Measurements from ENCODE around the gene UBR7. TPM values are rescaled to one million over a fixed set of nuclear protein-coding genes. Genes with fewer than 3 reads are reported as not detected.

The UBR7 gene
- total RNA-seq, 4 donors from 2014 or later = 26.2 to 33.6 (median 29.9) TPM

- Histone ChIP-seq H3K9me3 (no peaks in the 10 kb centered on the region), H3K27me3 (no peaks in the 10 kb centered on the region), H3K36me3 (peaks cover 0 to 24% (median 14%) of the 10 kb centered on the region in 4 donors), H3K4me3 (no peak overlapping the region), H3K27ac (replicated peaks in 1 of 4) (no peak overlapping the region), H3K4me1 (peaks cover 0 to 8% (median 5%) of the 10 kb centered on the region in 4 donors)
- TF ChIP-seq POLR2A (IDR thresholded peaks at IDR 0.05; ENCODE audit: low read depth) = no peak
- no peak for TF ChIP-seq EP300 (IDR thresholded peaks at IDR 0.05)
- TF ChIP-seq POLR2AphosphoS5 (IDR thresholded peaks at IDR 0.05) = no peak
- TF ChIP-seq, protein P1, sequence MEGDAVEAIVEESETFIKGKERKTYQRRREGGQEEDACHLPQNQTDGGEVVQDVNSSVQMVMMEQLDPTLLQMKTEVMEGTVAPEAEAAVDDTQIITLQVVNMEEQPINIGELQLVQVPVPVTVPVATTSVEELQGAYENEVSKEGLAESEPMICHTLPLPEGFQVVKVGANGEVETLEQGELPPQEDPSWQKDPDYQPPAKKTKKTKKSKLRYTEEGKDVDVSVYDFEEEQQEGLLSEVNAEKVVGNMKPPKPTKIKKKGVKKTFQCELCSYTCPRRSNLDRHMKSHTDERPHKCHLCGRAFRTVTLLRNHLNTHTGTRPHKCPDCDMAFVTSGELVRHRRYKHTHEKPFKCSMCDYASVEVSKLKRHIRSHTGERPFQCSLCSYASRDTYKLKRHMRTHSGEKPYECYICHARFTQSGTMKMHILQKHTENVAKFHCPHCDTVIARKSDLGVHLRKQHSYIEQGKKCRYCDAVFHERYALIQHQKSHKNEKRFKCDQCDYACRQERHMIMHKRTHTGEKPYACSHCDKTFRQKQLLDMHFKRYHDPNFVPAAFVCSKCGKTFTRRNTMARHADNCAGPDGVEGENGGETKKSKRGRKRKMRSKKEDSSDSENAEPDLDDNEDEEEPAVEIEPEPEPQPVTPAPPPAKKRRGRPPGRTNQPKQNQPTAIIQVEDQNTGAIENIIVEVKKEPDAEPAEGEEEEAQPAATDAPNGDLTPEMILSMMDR (IDR thresholded peaks at IDR 0.05) = no peak
- DNase-seq (ENCODE audit: extremely low spot score) = no peak
- whole genome bisulfite sequencing = 73% methylated on average over 3 of the region's 3 CpGs
- intact Hi-C loops (cut with DNase I) = no loop called here
These were observed 60.2 kb downstream of the UBR7 start for GRCh38 chr14:93267149-93267711.

- DNase-seq (ENCODE audit: extremely low spot score) = no peak
- intact Hi-C loops (cut with DNase I) = no loop called here
- H3K4me1 ChIP-seq = peaks cover 0 to 8% (median 5%) of the 10 kb centered on the region in 4 donors
- WGBS = 100% methylated on average over 1 of the region's 1 CpG
- no peak overlapping the region for H3K4me3 ChIP-seq
- peaks cover 0 to 14% (median 5%) of the 10 kb centered on the region in 4 donors for H3K36me3 ChIP-seq
- no peak overlapping the region for H3K27ac ChIP-seq (replicated peaks in 1 of 4)
- H3K27me3 ChIP-seq = no peaks in the 10 kb centered on the region
- TF ChIP-seq, protein P1 (IDR thresholded peaks at IDR 0.05) = no peak
- no peak for TF ChIP-seq POLR2AphosphoS5 (IDR thresholded peaks at IDR 0.05)
- no peak for TF ChIP-seq EP300 (IDR thresholded peaks at IDR 0.05)
- TF ChIP-seq POLR2A (IDR thresholded peaks at IDR 0.05; ENCODE audit: low read depth) = no peak
- H3K9me3 ChIP-seq = no peaks in the 10 kb centered on the region
These were observed 61.4 kb downstream of the UBR7 start for GRCh38 chr14:93268406-93268805.

- Histone ChIP-seq H3K4me1 (peaks cover 0 to 8% (median 5%) of the 10 kb centered on the region in 4 donors), H3K27ac (replicated peaks in 1 of 4) (no peak overlapping the region), H3K9me3 (no peaks in the 10 kb centered on the region), H3K36me3 (peaks cover 0 to 20% (median 5%) of the 10 kb centered on the region in 4 donors), H3K27me3 (no peaks in the 10 kb centered on the region), H3K4me3 (no peak overlapping the region)
- whole genome bisulfite sequencing = 77% methylated on average over 10 of the region's 10 CpGs
- TF ChIP-seq POLR2A (IDR thresholded peaks at IDR 0.05; ENCODE audit: low read depth) = no peak
- intact Hi-C loops (cut with DNase I) = no loop called here
- DNase-seq (ENCODE audit: extremely low spot score) = no peak
These were observed 62.4 kb downstream of the UBR7 start for GRCh38 chr14:93269341-93270068.

GRCh38 chr14:93271111-93271510 lies 64.1 kb downstream of the UBR7 start:
- peaks cover 0 to 20% (median 5%) of the 10 kb centered on the region in 4 donors for H3K36me3 ChIP-seq
- intact Hi-C loops (cut with DNase I) = no loop called here
- peaks cover 0 to 8% (median 5%) of the 10 kb centered on the region in 4 donors for H3K4me1 ChIP-seq
- WGBS = 68% methylated on average over 6 of the region's 6 CpGs
- no peak overlapping the region for H3K27ac ChIP-seq (replicated peaks in 1 of 4)
- no peak for TF ChIP-seq EP300 (IDR thresholded peaks at IDR 0.05)
- TF ChIP-seq, protein P1 (IDR thresholded peaks at IDR 0.05) = no peak
- no peak for TF ChIP-seq POLR2A (IDR thresholded peaks at IDR 0.05; ENCODE audit: low read depth)
- TF ChIP-seq POLR2AphosphoS5 (IDR thresholded peaks at IDR 0.05) = no peak
- no peaks in the 10 kb centered on the region for H3K9me3 ChIP-seq
- H3K27me3 ChIP-seq = no peaks in the 10 kb centered on the region
- no peak overlapping the region for H3K4me3 ChIP-seq
- DNase-seq (ENCODE audit: extremely low spot score) = no peak

DNA sequence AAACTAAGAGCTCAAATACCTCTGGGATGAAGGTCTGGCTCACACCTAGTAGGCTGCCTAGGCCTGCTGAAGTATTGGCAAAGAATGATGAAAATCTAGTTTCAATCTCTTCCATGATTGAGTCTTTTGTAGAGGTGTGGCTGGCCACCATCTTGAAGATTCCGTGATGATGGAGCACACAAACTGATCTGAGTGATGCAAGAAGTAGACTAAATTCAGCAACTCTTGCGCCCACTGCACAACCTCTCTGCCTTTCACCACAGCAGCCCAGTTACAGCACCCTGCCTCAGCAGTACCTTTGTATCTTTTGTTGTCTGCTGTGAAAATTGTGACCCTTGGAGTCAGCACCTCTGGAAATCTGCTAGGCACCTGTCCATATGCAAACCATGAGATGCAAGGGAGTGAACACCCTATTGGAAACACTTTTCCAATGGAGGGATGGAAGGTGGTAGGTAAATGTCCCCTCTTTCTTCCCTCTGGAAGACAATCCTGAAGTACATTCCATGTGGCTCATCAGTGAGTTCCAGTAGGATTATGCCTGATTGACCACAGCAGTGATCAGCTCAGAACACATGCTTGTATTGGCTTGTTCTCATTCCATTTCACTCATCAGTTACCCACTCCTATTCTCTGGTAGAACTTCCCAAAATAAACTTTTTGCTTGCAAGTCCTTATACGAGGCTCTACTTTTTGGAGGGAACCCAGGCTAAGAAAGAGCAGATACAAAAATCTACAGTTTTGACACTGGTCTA lies 67.2 kb downstream of the UBR7 start:
- peaks cover 0 to 8% (median 5%) of the 10 kb centered on the region in 4 donors for H3K4me1 ChIP-seq
- H3K27me3 ChIP-seq = no peaks in the 10 kb centered on the region
- H3K27ac ChIP-seq (replicated peaks in 1 of 4) = no peak overlapping the region
- H3K4me3 ChIP-seq = no peak overlapping the region
- H3K9me3 ChIP-seq = no peaks in the 10 kb centered on the region
- H3K36me3 ChIP-seq = peaks cover 0 to 26% (median 8%) of the 10 kb centered on the region in 4 donors
- TF ChIP-seq, protein P1 (IDR thresholded peaks at IDR 0.05) = no peak
- TF ChIP-seq EP300 (IDR thresholded peaks at IDR 0.05) (no peak), POLR2AphosphoS5 (IDR thresholded peaks at IDR 0.05) (no peak), POLR2A (IDR thresholded peaks at IDR 0.05; ENCODE audit: low read depth) (no peak)
- WGBS = 96% methylated on average over 3 of the region's 3 CpGs
- no peak for DNase-seq (ENCODE audit: extremely low spot score)
- intact Hi-C loops (cut with DNase I) = no loop called here

Measured in esophagus muscularis mucosa (tissue), 4 donors.